OCI-LY7 (cell line): Measurements from ENCODE around the gene GPC4. TPM values are rescaled to one million over a fixed set of nuclear protein-coding genes. Genes with fewer than 3 reads are reported as not detected.

Experiments
- BruUV-seq: library from RNA; stranded (reverse); fragments of 400-500 nt; replicated peaks from 2 replicates; lab custom pipeline; 2021; lab: Mats Ljungman, UMichigan
- CTCF ChIA-PET: fragments of 300-600 bp; sonication (Branson Sonifier 250); formaldehyde crosslinking; loops from one replicate; lab custom pipeline; 2022; ENCODE audit warnings: antibody characterized with exemption; ENCODE audit not compliant: unreplicated experiment; lab: Charles Lee
- POLR2A ChIA-PET: fragments of 300-600 bp; sonication (Branson Sonifier 250); formaldehyde crosslinking; loops from one replicate; lab custom pipeline; 2022; ENCODE audit warnings: antibody characterized with exemption; lab: Charles Lee
- DNase-seq: peaks from one replicate; pipeline ENCODE4 v3.0.0-alpha.2; 2015; ENCODE audit warnings: low spot score
- H2AFZ ChIP-seq: fragments of 200-600 bp; sonication (generic), shearing (Covaris generic); 2 replicates; pipeline ENCODE4 v1.6.1; 2014; ENCODE audit warnings: mild to moderate bottlenecking, antibody characterized with exemption, low read length, moderate library complexity
- H3K27ac ChIP-seq: fragments of 200-600 bp; sonication (generic); 2 replicates; pipeline ENCODE4 v1.5.1; 2014; ENCODE audit warnings: mixed run types, low read depth, mild to moderate bottlenecking, moderate library complexity, low read length, inconsistent platforms; ENCODE audit not compliant: poor library complexity, severe bottlenecking
- H3K36me3 ChIP-seq: fragments of 200-600 bp; sonication (generic); 2 replicates; pipeline ENCODE4 v1.6.1; 2014; ENCODE audit warnings: mild to moderate bottlenecking, antibody characterized with exemption, low read length, moderate library complexity, mixed read lengths; ENCODE audit not compliant: insufficient read depth
- H3K4me1 ChIP-seq: fragments of 200-600 bp; sonication (generic); 2 replicates; pipeline ENCODE4 v1.5.1; 2014; ENCODE audit warnings: mild to moderate bottlenecking, low read length; ENCODE audit not compliant: insufficient read depth, poor library complexity, severe bottlenecking
- H3K4me2 ChIP-seq: fragments of 200-600 bp; sonication (generic); 2 replicates; pipeline ENCODE4 v1.6.1; 2014; ENCODE audit warnings: mild to moderate bottlenecking, low read length
- H3K4me3 ChIP-seq: fragments of 200-600 bp; sonication (generic); 2 replicates; pipeline ENCODE4 v1.5.1; 2014; ENCODE audit warnings: mild to moderate bottlenecking, low read depth, low read length; ENCODE audit not compliant: poor library complexity, severe bottlenecking
- H3K79me2 ChIP-seq: fragments of 200-600 bp; sonication (generic); 2 replicates; pipeline ENCODE4 v1.6.1; 2016; ENCODE audit warnings: low read depth, mild to moderate bottlenecking, low read length, moderate library complexity, mixed read lengths; ENCODE audit not compliant: insufficient read depth
- H3K9me2 ChIP-seq: fragments of 200-600 bp; sonication (generic); 2 replicates; pipeline ENCODE4 v1.6.1; 2016; ENCODE audit warnings: mild to moderate bottlenecking, low read length, mixed read lengths; ENCODE audit not compliant: insufficient read depth
- H3K9me3 ChIP-seq: fragments of 200-600 bp; sonication (generic); 2 replicates; pipeline ENCODE4 v1.6.1; 2014; ENCODE audit warnings: mild to moderate bottlenecking, mixed run types, low read length, mixed read lengths
- H4K20me1 ChIP-seq: fragments of 200-600 bp; sonication (generic); 2 replicates; pipeline ENCODE4 v1.6.1; 2014; ENCODE audit warnings: mild to moderate bottlenecking, antibody characterized with exemption, low read length, moderate library complexity, mixed read lengths; ENCODE audit not compliant: insufficient read depth
- CTCF ChIP-seq: fragments of 200-600 bp; sonication (generic); conservative IDR thresholded peaks from 2 replicates; pipeline ENCODE4 v1.5.1; 2014; ENCODE audit warnings: mild to moderate bottlenecking, antibody characterized with exemption, low read length, moderate library complexity, mixed read lengths
- EZH2phosphoT487 ChIP-seq: fragments of 200-600 bp; sonication (generic); IDR thresholded peaks from 2 replicates; pipeline ENCODE4 v1.6.1; 2018; ENCODE audit warnings: low read depth, borderline replicate concordance, mild to moderate bottlenecking, mixed run types, antibody characterized with exemption, low read length, moderate library complexity, mixed read lengths
- intact Hi-C: fragments of 100-400 bp; cut with micrococcal nuclease; formaldehyde crosslinking; loops from one replicate; pipeline ENCODE4 v1.10.0; 2022; ENCODE audit not compliant: unreplicated experiment
- total RNA-seq, 2 experiments: library from RNA; depleted of rRNA in 1 of 2; stranded (reverse); fragments of >200 nt in 1 of 2; shearing (Covaris generic) in 1 of 2; gene quantifications; 2 replicates each; pipeline ENCODE4 v1.2.3, GENCODE V29; 2014 to 2022

The GPC4 gene
- total RNA-seq, 2 experiments from 2014 or later = not detected

- H3K27ac ChIP-seq = no peak overlapping the region
- ChIA-PET POLR2A (no interaction called here), CTCF (no interaction called here)
- H4K20me1 ChIP-seq = no peaks in the 10 kb centered on the region
- no peaks in the 10 kb centered on the region for H3K4me1 ChIP-seq
- TF ChIP-seq EZH2phosphoT487 (no peak), CTCF (no peak)
- BruUV-seq = no TSS peak
- no peak overlapping the region for H3K4me3 ChIP-seq
- H2AFZ ChIP-seq = no peak overlapping the region
- intact Hi-C loops = no loop called here
- no peaks in the 10 kb centered on the region for H3K36me3 ChIP-seq
- no peaks in the 10 kb centered on the region for H3K9me2 ChIP-seq
- DNase-seq = no peak
- H3K79me2 ChIP-seq = no peaks in the 10 kb centered on the region
- no peak overlapping the region for H3K4me2 ChIP-seq
- no peaks in the 10 kb centered on the region for H3K9me3 ChIP-seq
These were observed 75.7 kb downstream of the GPC4 start for GRCh38 chrX:133339566-133339965.

GRCh38 chrX:133337250-133337649, 78.0 kb downstream of the GPC4 start:
- no peak overlapping the region for H3K4me3 ChIP-seq
- H2AFZ ChIP-seq = no peak overlapping the region
- H3K27ac ChIP-seq = no peak overlapping the region
- TF ChIP-seq CTCF (no peak), EZH2phosphoT487 (no peak)
- no peak for DNase-seq
- ChIA-PET POLR2A (no interaction called here), CTCF (no interaction called here)
- H3K4me2 ChIP-seq = no peak overlapping the region
- no peaks in the 10 kb centered on the region for H3K9me3 ChIP-seq
- intact Hi-C loops = no loop called here
- H3K79me2 ChIP-seq = no peaks in the 10 kb centered on the region
- H3K4me1 ChIP-seq = no peaks in the 10 kb centered on the region
- H3K36me3 ChIP-seq = no peaks in the 10 kb centered on the region
- BruUV-seq = no TSS peak
- H3K9me2 ChIP-seq = no peaks in the 10 kb centered on the region
- H4K20me1 ChIP-seq = no peaks in the 10 kb centered on the region

GRCh38 chrX:133335027-133335426, 80.3 kb downstream of the GPC4 start:
- Histone ChIP-seq H3K4me2 (no peak overlapping the region), H2AFZ (no peak overlapping the region), H3K4me3 (no peak overlapping the region), H3K36me3 (no peaks in the 10 kb centered on the region), H3K79me2 (no peaks in the 10 kb centered on the region), H3K27ac (no peak overlapping the region), H3K4me1 (no peaks in the 10 kb centered on the region), H3K9me3 (no peaks in the 10 kb centered on the region), H4K20me1 (no peaks in the 10 kb centered on the region), H3K9me2 (no peaks in the 10 kb centered on the region)
- peak; percentile 20 for DNase-seq
- ChIA-PET CTCF (no interaction called here), POLR2A (no interaction called here)
- BruUV-seq = no TSS peak
- TF ChIP-seq CTCF (peak; percentile 70), EZH2phosphoT487 (no peak)
- intact Hi-C loops = loop anchor here (2.0 kb wide), 1 partner anchor 340 kb away; no protein-coding TSS in a partner anchor
